ENCODE data around the gene NAV1. TPM values are rescaled to one million over a fixed set of nuclear protein-coding genes. Genes with fewer than 3 reads are reported as not detected.

The NAV1 gene
- total and polyA plus RNA-seq, 9 of the 15 experiments (the other 6 are each of a cell fraction or from before 2014, with no cell fraction given), result 0.91 to 16.8 (median 3.2) TPM

DNA sequence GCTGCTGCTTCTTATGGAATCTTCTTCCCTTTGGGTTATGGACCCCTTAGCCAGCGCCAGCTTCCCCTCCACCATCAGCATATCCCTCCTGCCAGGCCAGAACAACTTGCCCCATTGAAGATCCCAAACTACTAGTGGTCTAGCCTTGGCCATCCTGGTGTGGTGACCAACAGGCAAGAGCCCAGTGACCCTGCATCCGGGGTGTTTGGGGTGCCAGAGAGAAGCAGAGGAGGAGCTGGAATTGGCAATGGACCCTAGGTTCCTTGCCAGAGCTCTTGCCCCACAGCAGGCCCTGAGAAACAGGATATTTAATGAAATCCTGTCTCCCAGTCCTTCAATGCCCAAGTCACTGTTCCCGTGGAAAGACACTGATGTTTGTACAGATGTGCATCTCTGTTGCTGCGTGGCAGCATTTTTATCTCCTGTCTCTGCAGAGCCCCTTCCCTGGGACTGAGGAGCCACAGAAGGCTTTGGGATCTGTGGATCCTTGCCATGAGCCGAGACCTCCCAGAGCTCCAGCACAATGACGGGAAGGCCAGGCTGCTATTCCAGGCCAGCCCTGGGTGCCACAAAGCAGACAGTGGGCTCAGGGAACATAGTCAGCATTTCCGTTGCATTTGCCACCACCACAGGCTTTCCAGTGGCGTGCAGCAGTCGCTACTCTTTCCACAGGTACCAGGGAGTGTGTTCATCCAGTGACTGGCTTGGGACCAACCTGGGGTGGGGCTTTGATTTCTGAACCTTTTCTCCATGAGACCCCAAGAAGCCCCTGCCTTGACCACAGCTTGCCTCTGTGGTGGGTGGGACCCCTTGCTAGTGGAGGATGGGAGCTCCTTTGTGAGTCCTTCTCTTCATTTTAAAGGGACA is 21.6 kb downstream of the NAV1 start (continued):
- TF ChIP-seq, protein P1, sequence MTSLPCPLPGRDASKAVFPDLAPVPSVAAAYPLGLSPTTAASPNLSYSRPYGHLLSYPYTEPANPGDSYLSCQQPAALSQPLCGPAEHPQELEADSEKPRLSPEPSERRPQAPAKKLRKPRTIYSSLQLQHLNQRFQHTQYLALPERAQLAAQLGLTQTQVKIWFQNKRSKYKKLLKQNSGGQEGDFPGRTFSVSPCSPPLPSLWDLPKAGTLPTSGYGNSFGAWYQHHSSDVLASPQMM (CRISPR knock-in tag; IDR thresholded peaks at IDR 0.05), result no peak
- TF ChIP-seq MTA3 (IDR thresholded peaks at IDR 0.05; ENCODE audit: borderline replicate concordance) (no peak), ZZZ3 (IDR thresholded peaks at IDR 0.05) (no peak), ZNF12 (CRISPR knock-in tag; IDR thresholded peaks at IDR 0.05) (no peak), MYNN (IDR thresholded peaks at IDR 0.05) (no peak), MYNN (CRISPR knock-in tag; IDR thresholded peaks at IDR 0.05) (peak; percentile 52; the same call in 1 of the 2 replicates), ATF7 (IDR thresholded peaks at IDR 0.05) (no peak), XRCC5 (IDR thresholded peaks at IDR 0.05; ENCODE audit: low read depth, low read length) (no peak), BRF1 (IDR thresholded peaks at IDR 0.05; ENCODE audit: borderline replicate concordance, extremely low read depth, insufficient read length) (no peak), SAFB (IDR thresholded peaks at IDR 0.05; ENCODE audit: borderline replicate concordance, low read depth, low read length) (no peak), ZNF384 (IDR thresholded peaks at IDR 0.05; ENCODE audit: low read depth, low read length) (no peak), CBFB (CRISPR knock-in tag; IDR thresholded peaks at IDR 0.05) (0 out of 2 replicates have a peak, but pooled peaks have one; percentile 21), KDM2B (CRISPR knock-in tag; IDR thresholded peaks at IDR 0.05) (no peak)
- TF ChIP-seq, protein P2, sequence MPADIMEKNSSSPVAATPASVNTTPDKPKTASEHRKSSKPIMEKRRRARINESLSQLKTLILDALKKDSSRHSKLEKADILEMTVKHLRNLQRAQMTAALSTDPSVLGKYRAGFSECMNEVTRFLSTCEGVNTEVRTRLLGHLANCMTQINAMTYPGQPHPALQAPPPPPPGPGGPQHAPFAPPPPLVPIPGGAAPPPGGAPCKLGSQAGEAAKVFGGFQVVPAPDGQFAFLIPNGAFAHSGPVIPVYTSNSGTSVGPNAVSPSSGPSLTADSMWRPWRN (IDR thresholded peaks at IDR 0.05; ENCODE audit: low read depth), result no peak
- TF ChIP-seq, protein P3, sequence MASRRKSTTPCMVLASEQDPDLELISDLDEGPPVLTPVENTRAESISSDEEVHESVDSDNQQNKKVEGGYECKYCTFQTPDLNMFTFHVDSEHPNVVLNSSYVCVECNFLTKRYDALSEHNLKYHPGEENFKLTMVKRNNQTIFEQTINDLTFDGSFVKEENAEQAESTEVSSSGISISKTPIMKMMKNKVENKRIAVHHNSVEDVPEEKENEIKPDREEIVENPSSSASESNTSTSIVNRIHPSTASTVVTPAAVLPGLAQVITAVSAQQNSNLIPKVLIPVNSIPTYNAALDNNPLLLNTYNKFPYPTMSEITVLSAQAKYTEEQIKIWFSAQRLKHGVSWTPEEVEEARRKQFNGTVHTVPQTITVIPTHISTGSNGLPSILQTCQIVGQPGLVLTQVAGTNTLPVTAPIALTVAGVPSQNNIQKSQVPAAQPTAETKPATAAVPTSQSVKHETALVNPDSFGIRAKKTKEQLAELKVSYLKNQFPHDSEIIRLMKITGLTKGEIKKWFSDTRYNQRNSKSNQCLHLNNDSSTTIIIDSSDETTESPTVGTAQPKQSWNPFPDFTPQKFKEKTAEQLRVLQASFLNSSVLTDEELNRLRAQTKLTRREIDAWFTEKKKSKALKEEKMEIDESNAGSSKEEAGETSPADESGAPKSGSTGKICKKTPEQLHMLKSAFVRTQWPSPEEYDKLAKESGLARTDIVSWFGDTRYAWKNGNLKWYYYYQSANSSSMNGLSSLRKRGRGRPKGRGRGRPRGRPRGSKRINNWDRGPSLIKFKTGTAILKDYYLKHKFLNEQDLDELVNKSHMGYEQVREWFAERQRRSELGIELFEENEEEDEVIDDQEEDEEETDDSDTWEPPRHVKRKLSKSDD (conservative IDR thresholded peaks at IDR 0.05; ENCODE audit: low read length), result no peak
- TF ChIP-seq, protein P4, sequence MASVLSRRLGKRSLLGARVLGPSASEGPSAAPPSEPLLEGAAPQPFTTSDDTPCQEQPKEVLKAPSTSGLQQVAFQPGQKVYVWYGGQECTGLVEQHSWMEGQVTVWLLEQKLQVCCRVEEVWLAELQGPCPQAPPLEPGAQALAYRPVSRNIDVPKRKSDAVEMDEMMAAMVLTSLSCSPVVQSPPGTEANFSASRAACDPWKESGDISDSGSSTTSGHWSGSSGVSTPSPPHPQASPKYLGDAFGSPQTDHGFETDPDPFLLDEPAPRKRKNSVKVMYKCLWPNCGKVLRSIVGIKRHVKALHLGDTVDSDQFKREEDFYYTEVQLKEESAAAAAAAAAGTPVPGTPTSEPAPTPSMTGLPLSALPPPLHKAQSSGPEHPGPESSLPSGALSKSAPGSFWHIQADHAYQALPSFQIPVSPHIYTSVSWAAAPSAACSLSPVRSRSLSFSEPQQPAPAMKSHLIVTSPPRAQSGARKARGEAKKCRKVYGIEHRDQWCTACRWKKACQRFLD (CRISPR knock-in tag; IDR thresholded peaks at IDR 0.05), result 0 out of 2 replicates have a peak, but pooled peaks have one; percentile 17
- TF ChIP-seq, protein P5, sequence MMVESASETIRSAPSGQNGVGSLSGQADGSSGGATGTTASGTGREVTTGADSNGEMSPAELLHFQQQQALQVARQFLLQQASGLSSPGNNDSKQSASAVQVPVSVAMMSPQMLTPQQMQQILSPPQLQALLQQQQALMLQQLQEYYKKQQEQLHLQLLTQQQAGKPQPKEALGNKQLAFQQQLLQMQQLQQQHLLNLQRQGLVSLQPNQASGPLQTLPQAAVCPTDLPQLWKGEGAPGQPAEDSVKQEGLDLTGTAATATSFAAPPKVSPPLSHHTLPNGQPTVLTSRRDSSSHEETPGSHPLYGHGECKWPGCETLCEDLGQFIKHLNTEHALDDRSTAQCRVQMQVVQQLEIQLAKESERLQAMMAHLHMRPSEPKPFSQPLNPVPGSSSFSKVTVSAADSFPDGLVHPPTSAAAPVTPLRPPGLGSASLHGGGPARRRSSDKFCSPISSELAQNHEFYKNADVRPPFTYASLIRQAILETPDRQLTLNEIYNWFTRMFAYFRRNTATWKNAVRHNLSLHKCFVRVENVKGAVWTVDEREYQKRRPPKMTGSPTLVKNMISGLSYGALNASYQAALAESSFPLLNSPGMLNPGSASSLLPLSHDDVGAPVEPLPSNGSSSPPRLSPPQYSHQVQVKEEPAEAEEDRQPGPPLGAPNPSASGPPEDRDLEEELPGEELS (CRISPR knock-in tag; IDR thresholded peaks at IDR 0.05; ENCODE audit: borderline replicate concordance), result no peak
- TF ChIP-seq, protein P6, sequence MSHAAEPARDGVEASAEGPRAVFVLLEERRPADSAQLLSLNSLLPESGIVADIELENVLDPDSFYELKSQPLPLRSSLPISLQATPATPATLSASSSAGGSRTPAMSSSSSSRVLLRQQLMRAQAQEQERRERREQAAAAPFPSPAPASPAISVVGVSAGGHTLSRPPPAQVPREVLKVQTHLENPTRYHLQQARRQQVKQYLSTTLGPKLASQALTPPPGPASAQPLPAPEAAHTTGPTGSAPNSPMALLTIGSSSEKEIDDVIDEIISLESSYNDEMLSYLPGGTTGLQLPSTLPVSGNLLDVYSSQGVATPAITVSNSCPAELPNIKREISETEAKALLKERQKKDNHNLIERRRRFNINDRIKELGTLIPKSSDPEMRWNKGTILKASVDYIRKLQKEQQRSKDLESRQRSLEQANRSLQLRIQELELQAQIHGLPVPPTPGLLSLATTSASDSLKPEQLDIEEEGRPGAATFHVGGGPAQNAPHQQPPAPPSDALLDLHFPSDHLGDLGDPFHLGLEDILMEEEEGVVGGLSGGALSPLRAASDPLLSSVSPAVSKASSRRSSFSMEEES (CRISPR knock-in tag; IDR thresholded peaks at IDR 0.05), result no peak

Data from K562 (cell line).